SK-N-SH treated with all-trans-retinoic acid at 6 μM for 48 hours (cell line): ENCODE results near the gene THAP10.

Experiments used
- CREB5 ChIP-seq: fragments of 250-450 bp; sonication (Bioruptor Pico); IDR thresholded peaks from 2 replicates; pipeline ENCODE4 v1.5.1; 2020; ENCODE audit warnings: low read depth, mild to moderate bottlenecking, moderate library complexity
- ESRRG ChIP-seq: fragments of 250-450 bp; sonication (Bioruptor Pico); IDR thresholded peaks from 2 replicates; pipeline ENCODE4 v1.6.1; 2021; ENCODE audit warnings: mild to moderate bottlenecking
- GLIS3 ChIP-seq: fragments of 250-450 bp; sonication (Bioruptor Pico); IDR thresholded peaks from 2 replicates; pipeline ENCODE4 v1.5.0; 2020; ENCODE audit warnings: mild to moderate bottlenecking, moderate library complexity
- PATZ1 ChIP-seq: fragments of 250-450 bp; sonication (Bioruptor Pico); IDR thresholded peaks from 2 replicates; pipeline ENCODE4 v1.8.0; 2020; ENCODE audit warnings: mild to moderate bottlenecking, moderate library complexity, borderline replicate concordance
- POU6F1 ChIP-seq: fragments of 250-450 bp; sonication (Bioruptor Pico); IDR thresholded peaks from 2 replicates; pipeline ENCODE4 v1.8.0; 2021; ENCODE audit warnings: low read depth, mild to moderate bottlenecking, moderate library complexity, borderline replicate concordance

GRCh38 chr15:70875001-70875782 lies 17.0 kb downstream of the THAP10 start:
- TF ChIP-seq POU6F1 (CRISPR knock-in tag) (no peak), GLIS3 (CRISPR knock-in tag) (no peak), CREB5 (CRISPR knock-in tag) (no peak), PATZ1 (no peak), ESRRG (CRISPR knock-in tag) (no peak)
